Measurements from ENCODE around the gene DNAJC17. TPM values are rescaled to one million over a fixed set of nuclear protein-coding genes. Genes with fewer than 3 reads are reported as not detected.

Gene DNAJC17
- total RNA-seq, 1 experiment from 2014 or later = 37.0 TPM

GRCh38 chr15:40743485-40743901 is 63.8 kb downstream of the DNAJC17 start:
- DNase-seq (ENCODE audit: low read depth) = no peak

- no peak for DNase-seq (ENCODE audit: low read depth)
Measured at GRCh38 chr15:40739854-40740253, 67.4 kb downstream of the DNAJC17 start.

- DNase-seq (ENCODE audit: low read depth) = peak; percentile 19
Measured at GRCh38 chr15:40739047-40739446, 68.2 kb downstream of the DNAJC17 start.

- DNase-seq (ENCODE audit: low read depth) = no peak
Measured at GRCh38 chr15:40737048-40737447, 70.2 kb downstream of the DNAJC17 start.

- no peak for DNase-seq (ENCODE audit: low read depth)
Measured at GRCh38 chr15:40736575-40736974, 70.7 kb downstream of the DNAJC17 start.

GRCh38 chr15:40731034-40731433 is 76.2 kb downstream of the DNAJC17 start:
- no peak for DNase-seq (ENCODE audit: low read depth)

GRCh38 chr15:40723919-40724318 is 83.4 kb downstream of the DNAJC17 start:
- no peak for DNase-seq (ENCODE audit: low read depth)

- no peak for DNase-seq (ENCODE audit: low read depth)
Measured at GRCh38 chr15:40722934-40723333, 84.3 kb downstream of the DNAJC17 start.

- no peak for DNase-seq (ENCODE audit: low read depth)
Measured at GRCh38 chr15:40722354-40722753, 84.9 kb downstream of the DNAJC17 start.

- DNase-seq (ENCODE audit: low read depth) = no peak
Measured at GRCh38 chr15:40721701-40722100, 85.6 kb downstream of the DNAJC17 start.

GRCh38 chr15:40716165-40716564 is 91.1 kb downstream of the DNAJC17 start:
- DNase-seq (ENCODE audit: low read depth) = no peak

Other genes with a start within 250 kb of the DNAJC17 start
- gene CCDC32, start 242.4 kb downstream of the DNAJC17 start, total RNA-seq (2014; rRNA removed) = 12.9 and 14.1 TPM in 2 replicates
- gene RPUSD2, start 238.2 kb downstream of the DNAJC17 start, total RNA-seq (2014; rRNA removed) = 11.5 and 12.6 TPM in 2 replicates
- gene KNL1, start 213.2 kb downstream of the DNAJC17 start, total RNA-seq (2014; rRNA removed) = 63.7 and 65.0 TPM in 2 replicates
- gene RAD51, start 112.3 kb downstream of the DNAJC17 start, total RNA-seq (2014; rRNA removed) = 14.0 and 16.2 TPM in 2 replicates
- 16.1 and 16.7 TPM in 2 replicates for gene RMDN3, start 52.2 kb downstream of the DNAJC17 start, total RNA-seq (2014; rRNA removed)
- 4.2 and 4.7 TPM in 2 replicates for gene GCHFR, start 43.4 kb downstream of the DNAJC17 start, total RNA-seq (2014; rRNA removed)
- not detected in 2 replicates for gene C15orf62, start 37.5 kb downstream of the DNAJC17 start, total RNA-seq (2014; rRNA removed)
- gene ZFYVE19, start 384 bp downstream of the DNAJC17 start, total RNA-seq (2014; rRNA removed) = 30.1 and 46.4 TPM in 2 replicates
- gene PPP1R14D, start 21.2 kb upstream of the DNAJC17 start, total RNA-seq (2014; rRNA removed) = not detected in 2 replicates
- gene SPINT1, start 36.6 kb upstream of the DNAJC17 start, total RNA-seq (2014; rRNA removed) = not detected in 2 replicates
- gene RHOV, start 66.8 kb upstream of the DNAJC17 start, total RNA-seq (2014; rRNA removed) = not detected in 2 replicates
- gene VPS18, start 87.0 kb upstream of the DNAJC17 start, total RNA-seq (2014; rRNA removed) = 45.1 and 52.1 TPM in 2 replicates
- gene DLL4, start 121.9 kb upstream of the DNAJC17 start, total RNA-seq (2014; rRNA removed) = 0.13 and 0.17 TPM in 2 replicates
- gene CHAC1, start 146.0 kb upstream of the DNAJC17 start, total RNA-seq (2014; rRNA removed) = 1.5 and 1.8 TPM in 2 replicates

Data from LHCN-M2 (cell line).